ENCODE results near the gene CCDC154.

- no peak for TF ChIP-seq CTCF (IDR thresholded peaks at IDR 0.05)
- no peak for TF ChIP-seq POLR2AphosphoS5 (IDR thresholded peaks at IDR 0.05)
- TF ChIP-seq POLR2A (IDR thresholded peaks at IDR 0.05), result no peak
Observed at GRCh38 chr16:1403036-1403435, 41.3 kb downstream of the CCDC154 start.

All from suprapubic skin (tissue), 4 donors.